Upper lobe of left lung (tissue), 6 donors: Measurements from ENCODE around the gene GZMB. TPM values are rescaled to one million over a fixed set of nuclear protein-coding genes. Genes with fewer than 3 reads are reported as not detected.

Experiments
- ATAC-seq, 2 donors: fragments of 200-7000 bp; cut with Tn5 transposase; one replicate each; pipeline ENCODE4 v1.9.1; 2022; ENCODE audit warnings: mild to moderate bottlenecking in 2 of 2, moderate library complexity in 2 of 2; ENCODE audit not compliant: low FRiP score in 2 of 2
- DNase-seq, 2 donors: peaks; one replicate each; pipeline ENCODE4 v3.0.0-alpha.2; 2019 to 2020
- H3K27ac ChIP-seq, 4 donors: fragments of 200-600 bp; sonication (generic); one replicate each; pipeline ENCODE4 v1.5.1; 2016 to 2019
- H3K27me3 ChIP-seq, 4 donors: fragments of 200-600 bp; sonication (generic); one replicate each; pipeline ENCODE4 v1.5.1; 2017 to 2019
- H3K36me3 ChIP-seq, 4 donors: fragments of 200-600 bp; sonication (generic); one replicate each; pipeline ENCODE4 v1.5.1; 2016 to 2019
- H3K4me1 ChIP-seq, 4 donors: fragments of 200-600 bp; sonication (generic); one replicate each; pipeline ENCODE4 v1.5.1; 2018 to 2019
- H3K4me3 ChIP-seq, 4 donors: fragments of 200-600 bp; sonication (generic); one replicate each; pipeline ENCODE4 v1.5.1; 2017 to 2019; ENCODE audit warnings: mild to moderate bottlenecking in 2 of 4, moderate library complexity in 1 of 4
- H3K9me3 ChIP-seq, 4 donors: fragments of 200-600 bp; sonication (generic); one replicate each; pipeline ENCODE4 v1.5.1; 2018 to 2019
- CTCF ChIP-seq, 6 experiments: fragments of 450-650 bp in 4 of 6; fragments of 200-600 bp in 2 of 6; sonication (generic) in 2 of 6; IDR thresholded peaks; one replicate each; pipeline ENCODE4 v1.5.1; 2016 to 2019; ENCODE audit warnings: antibody characterized with exemption in 6 of 6
- EP300 ChIP-seq, 4 donors: sonication (generic); formaldehyde crosslinking; IDR thresholded peaks; one replicate each; pipeline ENCODE4 v1.5.1; 2017; ENCODE audit warnings: antibody characterized with exemption in 4 of 4, control low read depth in 2 of 4
- POLR2A ChIP-seq, 4 donors: fragments of 450-650 bp; IDR thresholded peaks; one replicate each; pipeline ENCODE4 v1.5.1; 2016 to 2017; ENCODE audit warnings: antibody characterized with exemption in 4 of 4, mild to moderate bottlenecking in 2 of 4
- POLR2AphosphoS5 ChIP-seq, 2 donors: sonication (generic); formaldehyde crosslinking; IDR thresholded peaks; one replicate each; pipeline ENCODE4 v1.5.1; 2017; ENCODE audit warnings: antibody characterized with exemption in 2 of 2
- WGBS, 2 donors: methylation state at CpG; one replicate each; pipeline ENCODE4 v1.1.5; 2017 to 2018; 5-methylcytosine and 5-hydroxymethylcytosine counted together
- total RNA-seq, 6 donors: library from RNA; depleted of rRNA in 4 of 6; stranded (reverse); fragments of >200 nt in 4 of 6; gene quantifications; one replicate each; pipeline versions ENCODE4 v1.1.0 to v1.2.1, GENCODE V29; 2016 to 2021
- donor health status: DM: no; HTN: no; CAD: no; lungs with moderate emphysema.
- donor health status: DM: no; HTN: yes; CAD: no; lungs with severe emphysema.

Gene GZMB
- total RNA-seq, 6 donors from 2014 or later = 2.1 to 12.0 (median 9.8) TPM

GRCh38 chr14:24673059-24673458 is 39.1 kb upstream of the GZMB start:
- Histone ChIP-seq H3K27me3 (no peaks in the 10 kb centered on the region), H3K36me3 (no peaks in the 10 kb centered on the region), H3K9me3 (no peaks in the 10 kb centered on the region), H3K4me1 (peaks cover 12 to 17% (median 14%) of the 10 kb centered on the region in 4 donors), H3K27ac (peak overlapping the region in 1 of 4 donors; percentile 46), H3K4me3 (no peak overlapping the region)
- WGBS, 2 donors = 55 to 57% methylated on average over 2 of the region's 2 CpGs
- TF ChIP-seq CTCF (IDR thresholded peaks at IDR 0.05) (no peak), POLR2A (IDR thresholded peaks at IDR 0.05) (no peak), POLR2AphosphoS5 (IDR thresholded peaks at IDR 0.05) (no peak), EP300 (IDR thresholded peaks at IDR 0.05) (no peak)
- DNase-seq (no peak), ATAC-seq (no peak)

- no peaks in the 10 kb centered on the region for H3K27me3 ChIP-seq
- 71 to 90% methylated on average over 1 of the region's 1 CpG for WGBS, 2 donors
- no peak for DNase-seq
Observed at GRCh38 chr14:24670594-24670993, 36.6 kb upstream of the GZMB start.

GRCh38 chr14:24669651-24670050 is 35.7 kb upstream of the GZMB start:
- H3K27me3 ChIP-seq = no peaks in the 10 kb centered on the region
- H3K27ac ChIP-seq = no peak overlapping the region
- peaks cover 11 to 13% (median 13%) of the 10 kb centered on the region in 4 donors for H3K4me1 ChIP-seq
- DNase-seq = no peak
- TF ChIP-seq EP300 (IDR thresholded peaks at IDR 0.05) (no peak), POLR2A (IDR thresholded peaks at IDR 0.05) (no peak), POLR2AphosphoS5 (IDR thresholded peaks at IDR 0.05) (no peak), CTCF (IDR thresholded peaks at IDR 0.05) (no peak)
- 62 to 73% methylated on average over 1 of the region's 1 CpG for WGBS, 2 donors
- H3K9me3 ChIP-seq = no peaks in the 10 kb centered on the region
- no peak for ATAC-seq
- no peaks in the 10 kb centered on the region for H3K36me3 ChIP-seq
- no peak overlapping the region for H3K4me3 ChIP-seq

More at GRCh38 chr14:24670594-24670993, 36.6 kb upstream of the GZMB start:
- Histone ChIP-seq H3K36me3 (no peaks in the 10 kb centered on the region), H3K4me1 (peaks cover 12 to 17% (median 14%) of the 10 kb centered on the region in 4 donors), H3K9me3 (no peaks in the 10 kb centered on the region), H3K4me3 (no peak overlapping the region), H3K27ac (no peak overlapping the region)
- ATAC-seq = no peak
- TF ChIP-seq CTCF (IDR thresholded peaks at IDR 0.05) (no peak), POLR2AphosphoS5 (IDR thresholded peaks at IDR 0.05) (no peak), EP300 (IDR thresholded peaks at IDR 0.05) (no peak)

GRCh38 chr14:24665440-24665991 is 31.5 kb upstream of the GZMB start:
- ATAC-seq (no peak), DNase-seq (no peak)
- peaks cover 0 to 5% (median 2%) of the 10 kb centered on the region in 4 donors for H3K4me1 ChIP-seq
- TF ChIP-seq CTCF (IDR thresholded peaks at IDR 0.05) = no peak
- TF ChIP-seq EP300 (IDR thresholded peaks at IDR 0.05) = no peak
- no peak for TF ChIP-seq POLR2AphosphoS5 (IDR thresholded peaks at IDR 0.05)
- TF ChIP-seq POLR2A (IDR thresholded peaks at IDR 0.05) = no peak
- H3K9me3 ChIP-seq = no peaks in the 10 kb centered on the region
- WGBS, 2 donors = 28 to 43% methylated on average over 4 of the region's 4 CpGs
- H3K27me3 ChIP-seq = no peaks in the 10 kb centered on the region
- no peak overlapping the region for H3K27ac ChIP-seq
- no peak overlapping the region for H3K4me3 ChIP-seq
- no peaks in the 10 kb centered on the region for H3K36me3 ChIP-seq

- TF ChIP-seq CTCF (IDR thresholded peaks at IDR 0.05) (no peak), POLR2AphosphoS5 (IDR thresholded peaks at IDR 0.05) (no peak), EP300 (IDR thresholded peaks at IDR 0.05) (no peak), POLR2A (IDR thresholded peaks at IDR 0.05) (no peak)
- ATAC-seq = no peak
Observed at GRCh38 chr14:24664366-24664765, 30.4 kb upstream of the GZMB start.

More at GRCh38 chr14:24664366-24664765, 30.4 kb upstream of the GZMB start:
- H3K27ac ChIP-seq = no peak overlapping the region
- no peak overlapping the region for H3K4me3 ChIP-seq
- no peak for DNase-seq
- no peaks in the 10 kb centered on the region for H3K27me3 ChIP-seq
- no peaks in the 10 kb centered on the region for H3K36me3 ChIP-seq
- no peaks in the 10 kb centered on the region for H3K9me3 ChIP-seq
- H3K4me1 ChIP-seq = peaks cover 0 to 5% (median 2%) of the 10 kb centered on the region in 4 donors
- WGBS, 2 donors = 86 to 88% methylated on average over 4 of the region's 4 CpGs
